Body of pancreas (tissue), 4 donors: Measurements from ENCODE around the gene PPP1R26.
"Not testable (repeated sequence)": the region's sequence is repeated elsewhere in the genome, so short reads cannot be mapped to it uniquely, and the experiment has no call there.

Experiments
- CTCF ChIP-seq, 7 experiments: fragments of 450-650 bp in 4 of 7; fragments of 200-600 bp in 3 of 7; sonication (generic) in 3 of 7; IDR thresholded peaks; one replicate each; pipeline ENCODE4 v1.5.1; 2016 to 2019; ENCODE audit warnings: antibody characterized with exemption in 7 of 7
- POLR2A ChIP-seq, 3 donors: fragments of 450-650 bp; IDR thresholded peaks; one replicate each; pipeline ENCODE4 v1.6.1; 2016; ENCODE audit warnings: antibody characterized with exemption in 3 of 3, mild to moderate bottlenecking in 2 of 3

DNA sequence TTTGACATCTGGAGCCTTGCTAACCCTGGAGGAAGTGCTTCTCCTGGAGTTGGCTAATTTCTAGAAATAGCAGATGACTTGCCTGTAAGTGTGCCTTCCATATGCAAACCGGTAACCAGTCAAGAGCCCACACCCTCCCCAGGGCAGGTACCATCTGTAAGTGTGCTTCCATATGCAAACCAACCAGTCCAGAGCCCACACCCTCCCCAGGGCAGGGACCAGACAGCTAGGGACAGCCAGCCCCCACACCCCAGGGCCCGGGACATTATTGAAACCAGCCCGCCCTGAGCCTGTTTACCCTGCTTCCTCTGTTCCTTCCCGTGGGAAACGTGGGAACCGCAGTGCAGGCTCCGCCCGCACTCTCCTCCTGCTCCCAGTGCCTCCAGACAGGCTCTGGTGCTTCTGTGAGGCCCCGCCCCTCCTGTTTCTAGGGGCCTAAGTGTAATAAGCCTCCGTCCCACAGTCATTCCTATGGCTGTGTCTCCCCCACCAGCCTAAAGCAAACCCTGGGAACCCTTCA lies 54.7 kb downstream of the PPP1R26 start:
- not testable (repeated sequence) for TF ChIP-seq POLR2A, CTCF (IDR thresholded peaks at IDR 0.05)
